UCSD-AML1 (cell line): ENCODE data around the gene KANTR.
A peak's percentile ranks its signal among the peaks of the same experiment; 100 is the strongest.

Experiments
- DNase-seq: peaks from one replicate; lab custom pipeline; 2025; ENCODE audit not compliant: unreplicated experiment; lab: John Stamatoyannopoulos, UW

Gene KANTR

DNA sequence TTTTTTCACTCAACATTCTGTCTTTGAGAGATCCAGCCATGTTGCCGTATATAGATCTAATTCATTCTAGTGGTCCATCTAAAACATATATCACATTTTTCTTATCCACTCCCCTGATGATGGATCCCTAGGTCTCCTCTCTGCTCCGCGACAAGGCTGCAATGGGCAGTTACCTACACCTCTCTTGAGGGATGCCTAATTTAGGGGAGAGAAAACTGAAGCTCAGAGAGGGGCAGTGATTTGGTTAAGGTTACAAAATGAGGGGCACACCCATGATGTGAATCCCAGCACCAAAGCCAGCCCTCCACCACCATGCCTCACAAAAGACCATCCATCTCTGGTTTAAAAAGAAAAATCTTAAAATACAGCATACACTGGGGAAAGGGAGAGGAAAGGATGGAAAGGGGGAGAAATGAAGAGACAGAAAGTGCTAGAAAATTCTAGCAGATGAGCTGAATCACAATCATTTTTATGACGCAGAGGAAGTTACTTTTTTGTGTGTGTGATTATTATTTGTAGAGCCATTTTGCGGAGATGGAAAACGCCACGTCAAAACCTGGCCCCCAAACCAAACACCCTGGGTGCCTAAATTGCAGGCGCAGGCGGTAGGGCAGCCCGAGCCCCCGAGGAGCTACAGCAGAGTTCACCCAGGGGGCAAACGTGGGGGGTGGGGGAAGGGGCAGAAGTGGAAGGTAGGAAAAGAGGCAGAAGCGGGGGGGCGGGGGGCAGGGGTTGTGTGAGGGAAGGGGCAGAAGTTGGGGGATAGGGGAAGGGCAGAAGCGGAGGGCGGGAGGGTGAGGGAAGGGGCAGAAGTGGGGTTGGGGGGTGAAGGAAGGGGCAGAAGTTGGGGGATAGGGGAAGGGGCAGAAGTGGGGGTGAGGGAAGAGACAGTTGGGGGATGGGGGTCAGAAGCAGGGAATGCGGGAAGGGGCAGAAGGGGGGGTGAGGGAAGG is 13.0 kb upstream of the KANTR start:
- DNase-seq = no peak

GRCh38 chrX:53081925-53082772 is 11.8 kb upstream of the KANTR start, which contains the start of gene TSPYL2:
Gene TSPYL2 (plus strand): TSS chrX:53082367. CDS start chrX:53082499, 132 bp downstream.
- peak; percentile 90 for DNase-seq

GRCh38 chrX:53082773-53083616 is 10.9 kb upstream of the KANTR start:
- no peak for DNase-seq

- no peak for DNase-seq
Observed at GRCh38 chrX:53084043-53084570, 9.8 kb upstream of the KANTR start.

DNA sequence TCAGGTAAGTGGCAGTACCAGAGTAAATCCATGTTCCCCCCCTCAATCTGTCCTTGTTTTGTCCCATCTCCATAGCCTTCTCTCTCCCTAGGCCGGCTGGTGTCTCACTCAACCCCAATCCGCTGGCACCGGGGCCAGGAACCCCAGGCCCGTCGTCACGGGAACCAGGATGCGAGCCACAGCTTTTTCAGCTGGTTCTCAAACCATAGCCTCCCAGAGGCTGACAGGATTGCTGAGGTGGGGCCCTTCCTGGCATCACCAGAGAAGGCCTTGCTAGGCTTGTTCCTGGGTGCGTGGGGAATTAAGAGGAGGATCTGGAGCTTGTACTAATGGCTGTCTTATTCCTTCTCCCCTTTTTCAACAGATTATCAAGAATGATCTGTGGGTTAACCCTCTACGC is 9.1 kb upstream of the KANTR start:
- DNase-seq = no peak

DNA sequence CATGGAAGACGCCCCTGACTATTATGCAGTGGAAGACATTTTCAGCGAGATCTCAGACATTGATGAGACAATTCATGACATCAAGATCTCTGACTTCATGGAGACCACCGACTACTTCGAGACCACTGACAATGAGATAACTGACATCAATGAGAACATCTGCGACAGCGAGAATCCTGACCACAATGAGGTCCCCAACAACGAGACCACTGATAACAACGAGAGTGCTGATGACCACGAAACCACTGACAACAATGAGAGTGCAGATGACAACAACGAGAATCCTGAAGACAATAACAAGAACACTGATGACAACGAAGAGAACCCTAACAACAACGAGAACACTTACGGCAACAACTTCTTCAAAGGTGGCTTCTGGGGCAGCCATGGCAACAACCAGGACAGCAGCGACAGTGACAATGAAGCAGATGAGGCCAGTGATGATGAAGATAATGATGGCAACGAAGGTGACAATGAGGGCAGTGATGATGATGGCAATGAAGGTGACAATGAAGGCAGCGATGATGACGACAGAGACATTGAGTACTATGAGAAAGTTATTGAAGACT is 8.2 kb upstream of the KANTR start:
- no peak for DNase-seq

DNA sequence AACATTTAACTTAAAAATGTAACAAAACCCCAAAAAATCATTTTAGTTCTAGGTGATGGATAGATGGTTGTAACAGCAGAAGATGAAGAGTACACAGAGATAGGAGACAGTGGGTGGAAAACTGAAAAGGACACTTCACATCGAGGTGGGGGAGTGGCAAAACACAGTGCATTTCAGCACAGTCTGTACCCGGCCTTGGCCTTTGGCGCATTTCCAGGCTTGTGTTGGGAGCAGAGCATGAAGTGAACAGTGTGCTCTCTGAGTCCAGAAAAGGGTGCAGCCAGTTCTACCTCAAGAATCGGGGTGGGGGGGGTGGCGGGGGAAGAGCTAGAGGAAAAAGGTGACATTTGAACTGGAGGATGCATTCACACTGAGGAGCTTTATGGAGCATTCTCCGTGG is 7.5 kb upstream of the KANTR start:
- no peak for DNase-seq

GRCh38 chrX:53087388-53087831 is 6.5 kb upstream of the KANTR start:
- no peak for DNase-seq

DNA sequence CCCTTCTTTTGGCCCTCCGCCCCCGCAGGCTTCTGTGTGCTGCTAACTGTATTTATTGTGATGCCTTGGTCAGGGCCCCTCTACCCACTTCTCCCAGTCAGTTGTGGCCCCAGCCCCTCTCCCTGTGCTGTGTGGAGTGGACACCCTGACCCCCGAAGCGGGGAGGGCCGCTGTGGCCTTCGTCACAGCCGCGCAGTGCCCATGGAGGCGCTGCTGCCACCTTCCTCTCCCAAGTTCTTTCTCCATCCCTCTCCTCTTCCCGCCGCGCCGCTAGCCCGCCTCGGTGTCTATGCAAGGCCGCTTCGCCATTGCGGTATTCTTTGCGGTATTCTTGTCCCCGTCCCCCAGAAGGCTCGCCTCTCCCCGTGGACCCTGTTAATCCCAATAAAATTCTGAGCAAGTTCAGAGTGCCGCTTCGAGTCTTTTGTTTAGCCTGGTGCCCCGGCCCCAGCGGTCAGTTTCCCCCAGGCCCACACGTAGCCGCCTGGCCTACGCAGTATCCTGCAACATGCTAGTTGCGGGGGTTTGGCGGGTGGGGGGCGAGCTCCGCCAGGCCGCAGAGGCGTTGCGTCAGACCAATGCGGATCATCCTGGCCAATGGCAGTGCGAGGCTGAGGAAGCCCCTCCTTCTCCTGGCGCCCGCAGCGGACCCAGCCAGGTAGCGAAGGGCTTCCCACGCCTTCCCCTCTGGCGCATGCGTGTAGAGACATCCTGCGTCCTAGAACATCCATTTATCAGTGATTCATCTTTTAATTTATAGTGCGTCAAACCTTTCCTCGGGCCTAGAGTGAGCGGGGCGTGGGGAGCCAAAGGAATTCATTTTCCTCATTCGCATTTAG is 5.6 kb upstream of the KANTR start:
- DNase-seq = no peak

DNA sequence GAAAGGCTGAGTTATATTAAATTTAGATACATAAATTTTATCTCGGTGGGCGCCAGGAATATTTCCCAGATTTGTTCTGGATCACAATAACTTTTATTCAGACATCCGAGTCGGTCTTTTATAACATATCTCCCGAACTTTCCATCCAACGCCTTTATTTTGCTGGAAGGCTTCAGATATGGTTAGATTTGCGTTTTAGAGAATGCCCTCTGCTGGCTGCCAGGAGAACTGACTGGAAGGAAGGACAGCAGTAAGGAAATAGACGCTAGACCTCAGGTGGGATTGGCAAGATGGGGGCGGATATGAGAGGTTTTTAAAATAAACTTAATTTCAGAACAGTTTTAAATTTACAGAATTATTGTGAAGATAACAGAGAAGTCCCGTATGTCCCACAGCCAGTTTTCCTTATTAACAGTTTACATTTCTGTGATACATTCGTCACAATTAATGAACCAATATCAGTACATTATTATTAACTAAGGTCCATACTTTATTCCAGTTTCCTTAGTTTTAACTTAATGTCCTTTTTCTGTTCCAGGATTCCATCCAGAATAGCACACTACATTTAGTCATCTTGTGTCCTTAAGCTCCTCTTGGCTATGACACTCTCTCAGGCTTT is 4.6 kb upstream of the KANTR start:
- DNase-seq = no peak

GRCh38 chrX:53089925-53090324 is 4.0 kb upstream of the KANTR start:
- DNase-seq = no peak

DNA sequence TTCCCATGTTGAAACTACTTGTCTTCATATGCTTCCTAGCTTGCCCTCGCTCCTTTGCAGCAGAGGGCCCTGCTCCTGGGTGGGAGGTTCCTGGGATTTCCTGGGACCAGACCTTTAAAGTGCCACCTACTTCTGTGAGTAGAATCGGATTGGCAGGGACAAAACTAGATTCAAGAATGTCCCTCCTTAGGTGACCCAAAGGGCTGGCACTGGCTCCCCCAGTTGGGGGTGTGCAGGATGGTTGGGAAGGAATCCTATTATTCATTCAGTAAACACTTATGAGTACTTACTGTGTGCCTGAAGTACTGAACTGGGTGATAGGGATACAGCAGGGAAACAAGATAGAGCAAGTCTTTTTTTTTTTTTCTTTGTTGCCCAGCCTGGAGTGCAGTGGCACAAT is 2.6 kb upstream of the KANTR start:
- no peak for DNase-seq

DNA sequence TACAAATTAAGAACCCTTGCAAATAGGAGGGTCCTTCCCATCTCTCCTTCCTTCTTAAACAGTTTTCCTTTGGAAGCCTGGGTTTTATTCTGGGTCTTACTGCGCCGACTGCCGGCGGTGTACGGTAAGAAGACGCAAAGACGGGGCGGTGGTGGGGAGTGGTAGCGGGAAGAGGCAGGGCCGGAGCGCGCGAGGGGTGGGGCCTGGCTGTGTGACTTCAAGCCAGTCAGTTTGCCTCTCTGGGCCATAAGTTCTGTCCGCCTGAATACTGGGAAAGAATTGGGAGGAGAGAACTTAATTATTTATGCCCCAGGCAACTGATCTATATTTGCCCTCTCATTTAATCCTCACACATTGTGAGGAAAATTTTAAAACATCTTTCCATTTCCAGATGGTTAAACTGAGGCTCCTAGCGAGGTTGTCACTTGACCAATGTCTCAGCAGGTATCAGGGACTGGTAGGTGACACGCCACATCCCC is 726 bp upstream of the KANTR start:
- peak; percentile 70 for DNase-seq

- DNase-seq = no peak
Observed at GRCh38 chrX:53094582-53094905, 602 bp downstream of the KANTR start.

DNA sequence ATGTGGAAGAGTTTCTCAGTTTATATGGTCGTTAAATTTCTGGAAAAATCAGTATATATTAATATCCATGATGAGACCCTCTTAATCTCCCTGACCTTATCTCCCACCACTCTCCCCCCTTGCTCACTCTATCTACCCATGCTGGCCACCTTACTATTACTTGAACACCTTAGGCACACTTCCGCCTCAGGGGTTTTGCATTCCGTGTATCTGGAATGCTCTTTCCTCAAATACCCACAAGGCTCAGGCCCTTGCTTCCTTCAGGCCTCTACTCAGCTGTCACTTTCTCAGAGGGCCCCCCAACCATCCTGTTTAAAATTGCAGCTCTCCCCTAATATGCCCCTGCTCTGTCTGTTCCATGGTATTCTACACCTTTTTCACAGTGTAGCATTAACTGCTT is 1.9 kb downstream of the KANTR start:
- no peak for DNase-seq

- DNase-seq = no peak
Observed at GRCh38 chrX:53114864-53115549, 21.1 kb downstream of the KANTR start.

- no peak for DNase-seq
Observed at GRCh38 chrX:53115550-53115874, 21.6 kb downstream of the KANTR start.

DNA sequence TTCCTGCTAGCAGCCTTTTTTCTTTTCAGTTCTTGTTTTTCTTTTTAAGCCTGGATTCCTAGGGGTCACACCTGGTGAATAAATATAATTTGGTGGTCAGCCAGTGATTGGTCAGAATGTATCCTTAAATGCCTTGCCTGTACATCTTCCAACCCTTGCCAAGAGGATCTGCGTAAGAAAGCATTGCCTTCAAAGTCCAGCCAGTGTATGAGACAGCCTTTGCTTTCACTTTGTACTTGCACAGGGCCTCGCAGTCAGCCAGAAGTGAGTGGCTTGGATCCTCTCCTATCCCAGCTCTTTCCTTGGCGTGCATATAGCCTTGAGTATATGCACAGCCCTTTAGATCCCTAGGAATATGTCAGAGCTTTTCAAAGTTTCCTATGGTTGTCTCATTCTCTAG is 22.2 kb downstream of the KANTR start:
- no peak for DNase-seq

DNA sequence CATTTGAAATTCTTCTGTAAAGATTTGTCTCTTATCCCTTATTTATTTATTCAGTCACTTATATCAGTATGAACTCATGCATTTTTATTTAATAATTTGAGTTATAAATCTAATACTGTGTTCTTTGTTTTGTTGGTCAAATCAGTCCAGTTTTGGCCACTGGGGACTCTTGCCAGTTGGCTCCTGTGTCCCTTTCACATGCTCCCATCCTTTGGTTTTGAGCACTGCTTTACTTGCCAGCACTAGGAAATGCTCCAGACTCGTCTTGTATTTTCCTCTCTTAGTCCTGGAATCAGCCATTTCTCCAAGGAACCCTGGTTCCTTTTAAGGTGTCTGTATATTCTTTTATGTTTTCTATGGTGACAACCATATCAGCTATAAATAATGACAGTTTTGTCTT is 28.1 kb downstream of the KANTR start:
- DNase-seq = no peak
